HL-60 (cell line): ENCODE data around the gene SLC6A20.

Experiments
- DNase-seq, 2 experiments: peaks; one replicate each; pipeline ENCODE4 v3.0.0-alpha.2; 2010 to 2020; ENCODE audit warnings: low read depth in 1 of 2, low spot score in 1 of 2
- H3K27ac ChIP-seq: fragments of 250-450 bp; sonication (Bioruptor Pico); replicated peaks from 2 replicates; pipeline ENCODE4 v1.5.1; 2020; ENCODE audit warnings: mild to moderate bottlenecking, moderate library complexity
- H3K27me3 ChIP-seq: fragments of 250-450 bp; sonication (Bioruptor Pico); 2 replicates; pipeline ENCODE4 v1.5.1; 2021; ENCODE audit warnings: mild to moderate bottlenecking, moderate library complexity; ENCODE audit not compliant: insufficient read depth, poor library complexity, severe bottlenecking
- H3K4me3 ChIP-seq: replicated peaks from 2 replicates; pipeline ENCODE4 v1.5.1; 2011; ENCODE audit warnings: mild to moderate bottlenecking, control low read depth, low read length; ENCODE audit not compliant: insufficient read depth
- CTCF ChIP-seq: IDR thresholded peaks from one replicate; pipeline ENCODE4 v1.5.1; 2011; ENCODE audit warnings: low read length, control low read depth, inconsistent platforms; ENCODE audit not compliant: insufficient read depth
- GABPA ChIP-seq: IDR thresholded peaks from 2 replicates; pipeline ENCODE4 v1.6.1; 2012; ENCODE audit warnings: low read depth
- POLR2AphosphoS5 ChIP-seq: IDR thresholded peaks from 2 replicates; pipeline ENCODE4 v1.6.1; 2012; ENCODE audit warnings: low read depth
- REST ChIP-seq: IDR thresholded peaks from 2 replicates; pipeline ENCODE4 v1.6.1; 2012; ENCODE audit warnings: low read depth; ENCODE audit not compliant: insufficient replicate concordance
- SPI1 ChIP-seq: IDR thresholded peaks from 2 replicates; pipeline ENCODE4 v1.6.1; 2012; ENCODE audit warnings: low read depth, mild to moderate bottlenecking, borderline replicate concordance

The SLC6A20 gene

GRCh38 chr3:45800611-45801010, 4.3 kb upstream of the SLC6A20 start:
- H3K27me3 ChIP-seq: peaks cover 19% of the 10 kb centered on the region
- no peak overlapping the region for H3K4me3 ChIP-seq
- no peak for DNase-seq
- H3K27ac ChIP-seq: no peak overlapping the region
- TF ChIP-seq POLR2AphosphoS5 (no peak), CTCF (no peak), REST (no peak), SPI1 (no peak), GABPA (no peak)

GRCh38 chr3:45799586-45799985, 3.2 kb upstream of the SLC6A20 start:
- no peak for DNase-seq
- TF ChIP-seq POLR2AphosphoS5: no peak
- TF ChIP-seq REST: no peak
- TF ChIP-seq SPI1: no peak
- no peak for TF ChIP-seq GABPA
- no peak for TF ChIP-seq CTCF
- Histone ChIP-seq H3K27me3 (peaks cover 27% of the 10 kb centered on the region), H3K4me3 (no peak overlapping the region), H3K27ac (no peak overlapping the region)

GRCh38 chr3:45798034-45798433, 1.7 kb upstream of the SLC6A20 start:
- DNase-seq: no peak
- H3K4me3 ChIP-seq: no peak overlapping the region
- no peak overlapping the region for H3K27ac ChIP-seq
- no peak for TF ChIP-seq SPI1
- H3K27me3 ChIP-seq: peaks cover 32% of the 10 kb centered on the region

GRCh38 chr3:45796902-45797637, 734 bp upstream of the SLC6A20 start:
- DNase-seq: no peak
- TF ChIP-seq REST (no peak), POLR2AphosphoS5 (no peak), CTCF (no peak), GABPA (no peak), SPI1 (no peak)
- H3K4me3 ChIP-seq: no peak overlapping the region
- peaks cover 32% of the 10 kb centered on the region for H3K27me3 ChIP-seq
- no peak overlapping the region for H3K27ac ChIP-seq
